ENCODE results near the gene NCOA6. TPM values are rescaled to one million over a fixed set of nuclear protein-coding genes. Genes with fewer than 3 reads are reported as not detected.

Gene NCOA6
- 1.6 and 2.2 TPM in 2 replicates for total RNA-seq (2014; rRNA removed; shearing (Covaris generic); ENCODE audit: low replicate concordance)

- peak; percentile 64 for DNase-seq (ENCODE audit: low read depth)
Measured at GRCh38 chr20:34825530-34826362, at the start of gene NCOA6. NCOA6 (minus strand) TSS chr20:34825651; CDS start chr20:34782355, 43,296 bp downstream.

GRCh38 chr20:34874094-34874654 is 48.7 kb upstream of the NCOA6 start:
- in situ Hi-C loops (cut with HindIII; ENCODE audit: low pct_unique_long_range_greater_than_20kb, low sequenced_read_pairs), result no loop called here
- DNase-seq (ENCODE audit: low read depth), result peak; percentile 84

More at GRCh38 chr20:34825530-34826362, at the start of gene NCOA6:
- in situ Hi-C loops (cut with HindIII; ENCODE audit: low pct_unique_long_range_greater_than_20kb, low sequenced_read_pairs), result loop anchor here (25.0 kb wide), 1 partner anchor 362 kb away; no protein-coding TSS in a partner anchor

GRCh38 chr20:34873583-34874093 is 48.2 kb upstream of the NCOA6 start:
- no peak for DNase-seq (ENCODE audit: low read depth)
- in situ Hi-C loops (cut with HindIII; ENCODE audit: low pct_unique_long_range_greater_than_20kb, low sequenced_read_pairs), result no loop called here

GRCh38 chr20:34872622-34873224 is 47.3 kb upstream of the NCOA6 start, which contains the start of gene GGT7:
GGT7 (minus strand) TSS chr20:34872856; CDS start chr20:34872815, 41 bp downstream.
- in situ Hi-C loops (cut with HindIII; ENCODE audit: low pct_unique_long_range_greater_than_20kb, low sequenced_read_pairs), result no loop called here
- DNase-seq (ENCODE audit: low read depth), result peak; percentile 64

- in situ Hi-C loops (cut with HindIII; ENCODE audit: low pct_unique_long_range_greater_than_20kb, low sequenced_read_pairs), result no loop called here
- DNase-seq (ENCODE audit: low read depth), result no peak
Measured at GRCh38 chr20:34871966-34872621, 46.6 kb upstream of the NCOA6 start.

- in situ Hi-C loops (cut with HindIII; ENCODE audit: low pct_unique_long_range_greater_than_20kb, low sequenced_read_pairs), result no loop called here
- no peak for DNase-seq (ENCODE audit: low read depth)
Measured at GRCh38 chr20:34871320-34871926, 46.0 kb upstream of the NCOA6 start.

- DNase-seq (ENCODE audit: low read depth), result no peak
- in situ Hi-C loops (cut with HindIII; ENCODE audit: low pct_unique_long_range_greater_than_20kb, low sequenced_read_pairs), result no loop called here
Measured at GRCh38 chr20:34864216-34864615, 38.8 kb upstream of the NCOA6 start.

GRCh38 chr20:34863421-34863965 is 38.0 kb upstream of the NCOA6 start:
- no peak for DNase-seq (ENCODE audit: low read depth)
- in situ Hi-C loops (cut with HindIII; ENCODE audit: low pct_unique_long_range_greater_than_20kb, low sequenced_read_pairs), result no loop called here

- DNase-seq (ENCODE audit: low read depth), result no peak
- in situ Hi-C loops (cut with HindIII; ENCODE audit: low pct_unique_long_range_greater_than_20kb, low sequenced_read_pairs), result no loop called here
Measured at GRCh38 chr20:34862724-34863123, 37.3 kb upstream of the NCOA6 start.

- no peak for DNase-seq (ENCODE audit: low read depth)
- in situ Hi-C loops (cut with HindIII; ENCODE audit: low pct_unique_long_range_greater_than_20kb, low sequenced_read_pairs), result no loop called here
Measured at GRCh38 chr20:34861386-34862084, 36.1 kb upstream of the NCOA6 start.

GRCh38 chr20:34859826-34860545 is 34.5 kb upstream of the NCOA6 start:
- no peak for DNase-seq (ENCODE audit: low read depth)
- in situ Hi-C loops (cut with HindIII; ENCODE audit: low pct_unique_long_range_greater_than_20kb, low sequenced_read_pairs), result no loop called here

- in situ Hi-C loops (cut with HindIII; ENCODE audit: low pct_unique_long_range_greater_than_20kb, low sequenced_read_pairs), result no loop called here
- DNase-seq (ENCODE audit: low read depth), result no peak
Measured at GRCh38 chr20:34859367-34859766, 33.9 kb upstream of the NCOA6 start.

- DNase-seq (ENCODE audit: low read depth), result no peak
- in situ Hi-C loops (cut with HindIII; ENCODE audit: low pct_unique_long_range_greater_than_20kb, low sequenced_read_pairs), result no loop called here
Measured at GRCh38 chr20:34852298-34852697, 26.8 kb upstream of the NCOA6 start.

- DNase-seq (ENCODE audit: low read depth), result no peak
- in situ Hi-C loops (cut with HindIII; ENCODE audit: low pct_unique_long_range_greater_than_20kb, low sequenced_read_pairs), result no loop called here
Measured at GRCh38 chr20:34850969-34851368, 25.5 kb upstream of the NCOA6 start.

- DNase-seq (ENCODE audit: low read depth), result no peak
- in situ Hi-C loops (cut with HindIII; ENCODE audit: low pct_unique_long_range_greater_than_20kb, low sequenced_read_pairs), result loop anchor here (25.0 kb wide), 1 partner anchor 338 kb away; no protein-coding TSS in a partner anchor
Measured at GRCh38 chr20:34849778-34850177, 24.3 kb upstream of the NCOA6 start.

- in situ Hi-C loops (cut with HindIII; ENCODE audit: low pct_unique_long_range_greater_than_20kb, low sequenced_read_pairs), result loop anchor here (25.0 kb wide), 1 partner anchor 339 kb away; no protein-coding TSS in a partner anchor
- no peak for DNase-seq (ENCODE audit: low read depth)
Measured at GRCh38 chr20:34848597-34848996, 23.1 kb upstream of the NCOA6 start.

All from Caki2 (cell line).